CD4-positive, alpha-beta T cell treated with Interleukin-1 beta for 1 hour (primary cell): ENCODE data around the gene STAT6.
A peak's percentile ranks its signal among the peaks of the same experiment; 100 is the strongest.

ENCODE experiments used
- DNase-seq, 2 donors: peaks; one replicate each; pipeline ENCODE4 v3.0.0-alpha.2; 2020 to 2022

STAT6 gene

DNA sequence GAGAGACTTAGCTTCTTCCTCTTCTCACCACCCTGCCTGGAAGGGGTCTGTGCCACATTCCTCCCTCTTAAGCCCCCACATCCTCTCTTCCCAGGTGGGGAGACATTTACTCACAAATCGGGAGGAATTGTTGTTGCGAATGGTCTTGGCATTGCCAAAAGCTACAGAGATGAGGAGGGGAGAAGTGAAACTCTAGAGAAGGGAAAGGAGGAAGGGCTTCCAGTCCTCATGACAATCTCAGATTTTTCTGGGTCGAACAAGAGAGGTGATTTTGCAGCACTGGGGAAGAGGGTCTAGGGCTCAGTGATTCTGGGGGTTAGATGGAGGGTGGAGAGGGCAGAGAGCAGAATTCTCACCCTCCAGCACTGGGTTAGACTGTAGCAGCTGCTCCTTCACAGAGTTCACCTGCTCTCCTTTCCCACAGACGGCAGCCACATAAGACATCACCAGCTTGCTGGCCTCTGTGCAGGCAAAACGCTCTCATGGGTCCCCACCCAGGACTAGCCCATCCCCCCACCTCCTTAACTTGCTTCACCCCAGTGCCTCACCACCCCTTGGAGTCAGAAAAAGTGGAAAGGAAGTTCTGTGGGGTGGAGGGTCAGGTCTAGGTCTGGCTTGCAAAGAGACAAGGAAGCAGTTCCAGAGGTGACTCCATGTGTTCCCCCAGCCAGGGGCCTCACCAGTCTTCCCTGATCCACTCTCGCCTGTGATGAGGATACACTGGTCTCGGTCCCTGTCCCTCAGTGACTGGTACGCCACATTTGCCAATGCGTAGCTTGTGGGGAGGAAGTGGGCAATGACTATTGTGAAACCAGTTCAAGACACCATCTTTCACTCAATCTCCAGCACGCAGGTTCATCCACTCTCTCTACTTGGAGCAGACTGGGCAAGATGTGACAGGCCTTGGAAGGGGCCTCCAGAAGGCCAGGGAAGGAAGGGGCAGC lies 63.9 kb downstream of the STAT6 start:
- DNase-seq = peak; percentile 41 to 46

- DNase-seq = no peak
These were observed 64.9 kb downstream of the STAT6 start for GRCh38 chr12:57046086-57046791.
